ENCODE data around the gene NATD1.

- TF ChIP-seq USF1 (IDR thresholded peaks at IDR 0.05) (no peak), TCF12 (IDR thresholded peaks at IDR 0.05; ENCODE audit: low read depth) (no peak), EP300 (IDR thresholded peaks at IDR 0.05; ENCODE audit: borderline replicate concordance) (no peak), CREB1 (IDR thresholded peaks at IDR 0.05; ENCODE audit: low read depth) (no peak), CEBPB (IDR thresholded peaks at IDR 0.05) (no peak), TAF1 (IDR thresholded peaks at IDR 0.05; ENCODE audit: low read depth) (no peak), NFIC (IDR thresholded peaks at IDR 0.05) (no peak), YY1 (IDR thresholded peaks at IDR 0.05; ENCODE audit: low read depth) (no peak), TEAD4 (IDR thresholded peaks at IDR 0.05) (no peak), RAD21 (IDR thresholded peaks at IDR 0.05; ENCODE audit: low read depth) (no peak)
Measured at GRCh38 chr17:21196126-21196525, 57.1 kb downstream of the NATD1 start.

Data from Ishikawa (cell line).